GM23338 (cell line): ENCODE results near the gene UNC5A. TPM values are rescaled to one million over a fixed set of nuclear protein-coding genes. Genes with fewer than 3 reads are reported as not detected.

ENCODE experiments used
- ATAC-seq: fragments of 200-7000 bp; cut with Tn5 transposase; 3 replicates; pipeline ENCODE4 v1.9.1; 2020
- DNase-seq: peaks from one replicate; pipeline ENCODE4 v3.0.0-alpha.2; 2015; ENCODE audit warnings: low spot score
- H2AFZ ChIP-seq: fragments of 200-600 bp; sonication (generic); 2 replicates; pipeline ENCODE4 v1.8.0; 2016; ENCODE audit warnings: antibody characterized with exemption, mild to moderate bottlenecking, moderate library complexity
- H3F3A ChIP-seq: fragments of 200-600 bp; sonication (generic); replicated peaks from 2 replicates; pipeline ENCODE4 v1.8.0; 2017; ENCODE audit warnings: antibody characterized with exemption, mixed run types, low read depth
- H3K27ac ChIP-seq: fragments of 200-600 bp; sonication (generic); 2 replicates; pipeline ENCODE4 v1.6.1; 2016; ENCODE audit warnings: low read depth
- H3K27me3 ChIP-seq: fragments of 200-600 bp; sonication (generic); 2 replicates; pipeline ENCODE4 v1.8.0; 2016; ENCODE audit warnings: mild to moderate bottlenecking, mixed run types, moderate library complexity; ENCODE audit not compliant: insufficient read depth
- H3K36me3 ChIP-seq: fragments of 200-600 bp; sonication (generic); 2 replicates; pipeline ENCODE4 v1.8.0; 2016; ENCODE audit warnings: mild to moderate bottlenecking; ENCODE audit not compliant: insufficient read depth
- H3K4me1 ChIP-seq: fragments of 200-600 bp; sonication (generic); 2 replicates; pipeline ENCODE4 v1.8.0; 2016; ENCODE audit warnings: mild to moderate bottlenecking, moderate library complexity; ENCODE audit not compliant: insufficient read depth
- H3K4me2 ChIP-seq: fragments of 200-600 bp; sonication (generic); 2 replicates; pipeline ENCODE4 v1.7.1; 2017; ENCODE audit warnings: mixed run types
- H3K4me3 ChIP-seq: fragments of 200-600 bp; sonication (generic); 2 replicates; pipeline ENCODE4 v1.6.1; 2016; ENCODE audit warnings: mixed run types
- H3K79me2 ChIP-seq: fragments of 200-600 bp; sonication (generic); replicated peaks from 2 replicates; pipeline ENCODE4 v1.8.0; 2017; ENCODE audit warnings: mild to moderate bottlenecking; ENCODE audit not compliant: insufficient read depth
- H3K9me2 ChIP-seq: fragments of 200-600 bp; sonication (generic); 2 replicates; pipeline ENCODE4 v1.8.0; 2017; ENCODE audit not compliant: insufficient read depth
- H4K20me1 ChIP-seq: fragments of 200-600 bp; sonication (generic); replicated peaks from 2 replicates; pipeline ENCODE4 v1.8.0; 2017; ENCODE audit warnings: mild to moderate bottlenecking; ENCODE audit not compliant: insufficient read depth
- H3K27ac Mint-ChIP-seq: 2 replicates; pipeline ENCODE4 v1.8.0; 2020; ENCODE audit warnings: inconsistent platforms, mild to moderate bottlenecking, moderate library complexity, mixed read lengths
- H3K27me3 Mint-ChIP-seq: 3 replicates; pipeline ENCODE4 v1.8.0; 2022; ENCODE audit warnings: low read depth, mild to moderate bottlenecking, moderate library complexity, mixed read lengths, inconsistent platforms; ENCODE audit not compliant: insufficient read depth, poor library complexity
- H3K36me3 Mint-ChIP-seq: 3 replicates; pipeline ENCODE4 v1.8.0; 2021; ENCODE audit warnings: low read depth, mild to moderate bottlenecking, inconsistent platforms, moderate library complexity, mixed read lengths
- H3K4me1 Mint-ChIP-seq: 3 replicates; pipeline ENCODE4 v1.8.0; 2020; ENCODE audit warnings: mild to moderate bottlenecking, inconsistent platforms, mixed read lengths
- H3K4me3 Mint-ChIP-seq: 3 replicates; pipeline ENCODE4 v1.8.0; 2021; ENCODE audit warnings: moderate library complexity, mild to moderate bottlenecking, inconsistent platforms, mixed read lengths
- H3K9me3 Mint-ChIP-seq: 3 replicates; pipeline ENCODE4 v1.8.0; 2020; ENCODE audit warnings: moderate library complexity, mild to moderate bottlenecking, inconsistent platforms, mixed read lengths
- EZH2 ChIP-seq: fragments of 200-600 bp; sonication (generic); IDR thresholded peaks from one replicate; pipeline ENCODE4 v1.8.0; 2017; ENCODE audit warnings: antibody characterized with exemption, mild to moderate bottlenecking, low read depth; ENCODE audit not compliant: unreplicated experiment
- POLR2AphosphoS5 ChIP-seq: IDR thresholded peaks from 2 replicates; pipeline ENCODE4 v1.6.1; 2016; ENCODE audit warnings: antibody characterized with exemption, low read depth
- REST ChIP-seq: IDR thresholded peaks from one replicate; pipeline ENCODE4 v1.6.1; 2018; ENCODE audit warnings: antibody characterized with exemption; ENCODE audit not compliant: unreplicated experiment
- polyA plus RNA-seq: library from polyadenylated mRNA; unstranded; fragments of >200 nt; fragmentation: Nextera tagmentation; extraction: Ambion mirVana; gene quantifications from 2 replicates; pipeline ENCODE4 v1.2.1, GENCODE V29; 2016
- total RNA-seq: library from RNA; depleted of rRNA; stranded (reverse); fragments of >200 nt; shearing (Covaris generic); gene quantifications from 2 replicates; pipeline ENCODE4 v1.2.3, GENCODE V29; 2014
- TF ChIP-seq, protein P1 (sequence below), 2 experiments: fragments of 200-600 bp in 1 of 2; sonication (generic) in 1 of 2; conservative IDR thresholded peaks; 2 replicates each; pipeline versions ENCODE4 v1.5.1 to v1.6.1; 2016 to 2017; ENCODE audit warnings: antibody characterized with exemption in 2 of 2, low read depth in 2 of 2, mild to moderate bottlenecking in 2 of 2, moderate library complexity in 1 of 2
- TF ChIP-seq, protein P2 (sequence below): IDR thresholded peaks from 2 replicates; pipeline ENCODE4 v1.6.1; 2016; ENCODE audit warnings: antibody characterized with exemption

The UNC5A gene
- total and polyA plus RNA-seq, 2 experiments from 2014 or later = 0.92 to 3.9 TPM

- TF ChIP-seq, protein P1, sequence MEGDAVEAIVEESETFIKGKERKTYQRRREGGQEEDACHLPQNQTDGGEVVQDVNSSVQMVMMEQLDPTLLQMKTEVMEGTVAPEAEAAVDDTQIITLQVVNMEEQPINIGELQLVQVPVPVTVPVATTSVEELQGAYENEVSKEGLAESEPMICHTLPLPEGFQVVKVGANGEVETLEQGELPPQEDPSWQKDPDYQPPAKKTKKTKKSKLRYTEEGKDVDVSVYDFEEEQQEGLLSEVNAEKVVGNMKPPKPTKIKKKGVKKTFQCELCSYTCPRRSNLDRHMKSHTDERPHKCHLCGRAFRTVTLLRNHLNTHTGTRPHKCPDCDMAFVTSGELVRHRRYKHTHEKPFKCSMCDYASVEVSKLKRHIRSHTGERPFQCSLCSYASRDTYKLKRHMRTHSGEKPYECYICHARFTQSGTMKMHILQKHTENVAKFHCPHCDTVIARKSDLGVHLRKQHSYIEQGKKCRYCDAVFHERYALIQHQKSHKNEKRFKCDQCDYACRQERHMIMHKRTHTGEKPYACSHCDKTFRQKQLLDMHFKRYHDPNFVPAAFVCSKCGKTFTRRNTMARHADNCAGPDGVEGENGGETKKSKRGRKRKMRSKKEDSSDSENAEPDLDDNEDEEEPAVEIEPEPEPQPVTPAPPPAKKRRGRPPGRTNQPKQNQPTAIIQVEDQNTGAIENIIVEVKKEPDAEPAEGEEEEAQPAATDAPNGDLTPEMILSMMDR (conservative IDR thresholded peaks at IDR 0.05; ENCODE audit: low read depth in 2 of 2) = no peak
- TF ChIP-seq, protein P2, sequence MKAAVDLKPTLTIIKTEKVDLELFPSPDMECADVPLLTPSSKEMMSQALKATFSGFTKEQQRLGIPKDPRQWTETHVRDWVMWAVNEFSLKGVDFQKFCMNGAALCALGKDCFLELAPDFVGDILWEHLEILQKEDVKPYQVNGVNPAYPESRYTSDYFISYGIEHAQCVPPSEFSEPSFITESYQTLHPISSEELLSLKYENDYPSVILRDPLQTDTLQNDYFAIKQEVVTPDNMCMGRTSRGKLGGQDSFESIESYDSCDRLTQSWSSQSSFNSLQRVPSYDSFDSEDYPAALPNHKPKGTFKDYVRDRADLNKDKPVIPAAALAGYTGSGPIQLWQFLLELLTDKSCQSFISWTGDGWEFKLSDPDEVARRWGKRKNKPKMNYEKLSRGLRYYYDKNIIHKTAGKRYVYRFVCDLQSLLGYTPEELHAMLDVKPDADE = no peak
- TF ChIP-seq POLR2AphosphoS5 = no peak
- TF ChIP-seq EZH2 = no peak
Observed at GRCh38 chr5:176803068-176803942, 7.1 kb upstream of the UNC5A start (continued).

GRCh38 chr5:176803943-176804498, 6.3 kb upstream of the UNC5A start:
- Histone ChIP-seq H3K4me2 (no peak overlapping the region), H3K4me3 (no peak overlapping the region), H3K4me1 (peaks cover 1% of the 10 kb centered on the region), H3K79me2 (no peaks in the 10 kb centered on the region), H4K20me1 (no peaks in the 10 kb centered on the region), H2AFZ (no peak overlapping the region), H3F3A (no peaks in the 10 kb centered on the region), H3K9me2 (no peaks in the 10 kb centered on the region), H3K27ac (no peak overlapping the region), H3K36me3 (no peaks in the 10 kb centered on the region), H3K27me3 (peaks cover 19% of the 10 kb centered on the region)
- Mint-ChIP-seq H3K36me3 (no peaks in the 10 kb centered on the region; the same call in 1 of the 3 replicates), H3K4me1 (peaks cover 5% of the 10 kb centered on the region), H3K4me3 (no peak overlapping the region), H3K27ac (no peak overlapping the region), H3K27me3 (peaks cover 10% of the 10 kb centered on the region), H3K9me3 (no peaks in the 10 kb centered on the region; the same call in 2 of the 3 replicates)
- TF ChIP-seq, protein P2 = no peak
- TF ChIP-seq EZH2 = no peak
- peak; percentile 94 for TF ChIP-seq REST
- DNase-seq = peak; percentile 85
- peak; percentile 89 for ATAC-seq
